ENCODE results near the gene ATOH1.

- TF ChIP-seq, protein P1, sequence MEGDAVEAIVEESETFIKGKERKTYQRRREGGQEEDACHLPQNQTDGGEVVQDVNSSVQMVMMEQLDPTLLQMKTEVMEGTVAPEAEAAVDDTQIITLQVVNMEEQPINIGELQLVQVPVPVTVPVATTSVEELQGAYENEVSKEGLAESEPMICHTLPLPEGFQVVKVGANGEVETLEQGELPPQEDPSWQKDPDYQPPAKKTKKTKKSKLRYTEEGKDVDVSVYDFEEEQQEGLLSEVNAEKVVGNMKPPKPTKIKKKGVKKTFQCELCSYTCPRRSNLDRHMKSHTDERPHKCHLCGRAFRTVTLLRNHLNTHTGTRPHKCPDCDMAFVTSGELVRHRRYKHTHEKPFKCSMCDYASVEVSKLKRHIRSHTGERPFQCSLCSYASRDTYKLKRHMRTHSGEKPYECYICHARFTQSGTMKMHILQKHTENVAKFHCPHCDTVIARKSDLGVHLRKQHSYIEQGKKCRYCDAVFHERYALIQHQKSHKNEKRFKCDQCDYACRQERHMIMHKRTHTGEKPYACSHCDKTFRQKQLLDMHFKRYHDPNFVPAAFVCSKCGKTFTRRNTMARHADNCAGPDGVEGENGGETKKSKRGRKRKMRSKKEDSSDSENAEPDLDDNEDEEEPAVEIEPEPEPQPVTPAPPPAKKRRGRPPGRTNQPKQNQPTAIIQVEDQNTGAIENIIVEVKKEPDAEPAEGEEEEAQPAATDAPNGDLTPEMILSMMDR (IDR thresholded peaks at IDR 0.05; ENCODE audit: insufficient read depth, low read length, poor library complexity, severe bottlenecking): no peak
- no peak for TF ChIP-seq EZH2phosphoT487 (conservative IDR thresholded peaks at IDR 0.05; ENCODE audit: low read length)
Observed at GRCh38 chr4:93829820-93830687, 1.5 kb downstream of the ATOH1 start.

Measured in SU-DHL-6 (cell line).